ENCODE results near the gene CNTN5. TPM values are rescaled to one million over a fixed set of nuclear protein-coding genes. Genes with fewer than 3 reads are reported as not detected.

Gene CNTN5
- polyA plus RNA-seq, 1 of the 3 experiments (the other 2 are of a cell fraction) = not detected

GRCh38 chr11:99534812-99535211 is 514.1 kb downstream of the CNTN5 start:
- H3K4me3 ChIP-seq (ENCODE audit: low read depth in 2 of 2, low read length in 1 of 2) = no peak overlapping the region
- H4K20me1 ChIP-seq (ENCODE audit: insufficient read depth) = no peaks in the 10 kb centered on the region
- TF ChIP-seq NFIC (IDR thresholded peaks at IDR 0.05; ENCODE audit: borderline replicate concordance) (no peak), ZBTB33 (IDR thresholded peaks at IDR 0.05; ENCODE audit: borderline replicate concordance, low read depth) (no peak), RFX5 (IDR thresholded peaks at IDR 0.05; ENCODE audit: low read length) (no peak), GABPA (IDR thresholded peaks at IDR 0.05; ENCODE audit: low read depth) (no peak), EP300 (IDR thresholded peaks at IDR 0.05; ENCODE audit: borderline replicate concordance in 1 of 2, low read depth in 1 of 2, low read length in 1 of 2) (no peak), EZH2phosphoT487 (IDR thresholded peaks at IDR 0.05; ENCODE audit: borderline replicate concordance, low read depth) (no peak), USF2 (IDR thresholded peaks at IDR 0.05; ENCODE audit: borderline replicate concordance, low read depth, low read length) (no peak), RCOR1 (IDR thresholded peaks at IDR 0.05; ENCODE audit: low read length) (no peak), YY1 (IDR thresholded peaks at IDR 0.05; ENCODE audit: low read depth) (no peak), RAD21 (IDR thresholded peaks at IDR 0.05; ENCODE audit: low read length) (no peak), SIN3A (IDR thresholded peaks at IDR 0.05; ENCODE audit: borderline replicate concordance, low read depth, low read length) (no peak), TCF12 (IDR thresholded peaks at IDR 0.05) (no peak), FOXM1 (IDR thresholded peaks at IDR 0.05; ENCODE audit: low read depth) (no peak), MAX (IDR thresholded peaks at IDR 0.05; ENCODE audit: low read depth) (no peak), USF1 (IDR thresholded peaks at IDR 0.05; ENCODE audit: borderline replicate concordance, low read depth) (no peak)
- no peaks in the 10 kb centered on the region for H3K79me2 ChIP-seq (ENCODE audit: insufficient read depth)
- H3K4me2 ChIP-seq = no peak overlapping the region
- POLR2A ChIA-PET = no interaction called here
- H3K9me2 ChIP-seq = no peaks in the 10 kb centered on the region
- no peak overlapping the region for H3K9ac ChIP-seq
- H3K4me1 ChIP-seq (ENCODE audit: control insufficient read depth in 1 of 2, insufficient read depth in 2 of 2, low read depth in 1 of 2, low read length in 1 of 2) = no peaks in the 10 kb centered on the region
- CTCF ChIA-PET = no interaction called here
- no peaks in the 10 kb centered on the region for H3K27me3 ChIP-seq (ENCODE audit: insufficient read depth)
- no peak for DNase-seq
- H3F3A ChIP-seq (replicated peaks; ENCODE audit: insufficient read depth) = no peaks in the 10 kb centered on the region
- H3K27ac ChIP-seq (ENCODE audit: low read depth in 2 of 2, low read length in 1 of 2) = no peak overlapping the region
- H2AFZ ChIP-seq (ENCODE audit: low read depth) = no peak overlapping the region
- no peaks in the 10 kb centered on the region for H3K9me3 ChIP-seq
- H3K36me3 ChIP-seq (replicated peaks in 1 of 2; ENCODE audit: control insufficient read depth in 1 of 2, insufficient read depth in 2 of 2, low read length in 1 of 2) = no peaks in the 10 kb centered on the region
- 3% methylated on average over 1 of the region's 1 CpG for WGBS (ENCODE audit: low lambda C conversion rate)

GRCh38 chr11:99535406-99535805 is 514.7 kb downstream of the CNTN5 start:
- Histone ChIP-seq H3K9ac (no peak overlapping the region), H3K79me2 (ENCODE audit: insufficient read depth) (no peaks in the 10 kb centered on the region), H3K9me3 (no peaks in the 10 kb centered on the region), H4K20me1 (ENCODE audit: insufficient read depth) (no peaks in the 10 kb centered on the region), H3K4me2 (no peak overlapping the region), H3K36me3 (replicated peaks in 1 of 2; ENCODE audit: control insufficient read depth in 1 of 2, insufficient read depth in 2 of 2, low read length in 1 of 2) (no peaks in the 10 kb centered on the region), H3K9me2 (no peaks in the 10 kb centered on the region), H3K27ac (ENCODE audit: low read depth in 2 of 2, low read length in 1 of 2) (no peak overlapping the region), H3K4me1 (ENCODE audit: control insufficient read depth in 1 of 2, insufficient read depth in 2 of 2, low read depth in 1 of 2, low read length in 1 of 2) (no peaks in the 10 kb centered on the region), H3F3A (replicated peaks; ENCODE audit: insufficient read depth) (no peaks in the 10 kb centered on the region), H3K4me3 (ENCODE audit: low read depth in 2 of 2, low read length in 1 of 2) (no peak overlapping the region), H2AFZ (ENCODE audit: low read depth) (no peak overlapping the region), H3K27me3 (ENCODE audit: insufficient read depth) (no peaks in the 10 kb centered on the region)
- ChIA-PET POLR2A (no interaction called here), CTCF (no interaction called here)
- TF ChIP-seq PBX3 (IDR thresholded peaks at IDR 0.05) (no peak), MXI1 (IDR thresholded peaks at IDR 0.05; ENCODE audit: low read depth, low read length) (no peak), FOXM1 (IDR thresholded peaks at IDR 0.05; ENCODE audit: low read depth) (no peak), CTCF (IDR thresholded peaks at IDR 0.05) (no peak)
- 5% methylated on average over 1 of the region's 1 CpG for whole genome bisulfite sequencing (ENCODE audit: low lambda C conversion rate)
- no peak for DNase-seq

Measured in SK-N-SH (cell line).